IMR-90 (cell line): ENCODE data around the gene EMID1. TPM values are rescaled to one million over a fixed set of nuclear protein-coding genes. Genes with fewer than 3 reads are reported as not detected.

Source experiments
- ATAC-seq: fragments of 200-7000 bp; cut with Tn5 transposase; 2 replicates; pipeline ENCODE4 v1.9.1; 2020; ENCODE audit warnings: low read depth, mild to moderate bottlenecking, moderate library complexity
- BruUV-seq: library from RNA; stranded (reverse); fragments of 400-500 nt; replicated peaks from 2 replicates; lab custom pipeline; 2021; lab: Mats Ljungman, UMichigan
- CTCF ChIA-PET: fragments of 300-600 bp; formaldehyde crosslinking; extraction: SDS; loops from one replicate; lab custom pipeline; 2021; ENCODE audit warnings: antibody characterized with exemption; lab: Yijun Ruan, JAX
- POLR2A ChIA-PET: fragments of 300-600 bp; sonication (Branson Sonifier 250); formaldehyde crosslinking; loops from one replicate; lab custom pipeline; 2022; ENCODE audit warnings: antibody characterized with exemption; ENCODE audit not compliant: unreplicated experiment; lab: Charles Lee
- DNase-seq: peaks from one replicate; pipeline ENCODE4 v3.0.0; 2013
- H2AFZ ChIP-seq: replicated peaks from 2 replicates; pipeline ENCODE3; 2013; ENCODE audit warnings: low read length, mild to moderate bottlenecking; ENCODE audit not compliant: poor library complexity
- H2AK5ac ChIP-seq: 2 replicates; pipeline ENCODE4 v1.6.1; 2013; ENCODE audit warnings: low read depth, low read length, inconsistent platforms
- H2AK9ac ChIP-seq: replicated peaks from 2 replicates; pipeline ENCODE3; 2013; ENCODE audit warnings: mild to moderate bottlenecking, low read depth, low read length, moderate library complexity; ENCODE audit not compliant: poor library complexity
- H2BK120ac ChIP-seq: 2 replicates; pipeline ENCODE4 v1.6.1; 2013; ENCODE audit warnings: low read depth, low read length, inconsistent platforms
- H2BK15ac ChIP-seq: 3 replicates; pipeline ENCODE4 v1.6.1; 2013; ENCODE audit warnings: low read depth, low read length, inconsistent platforms
- H2BK20ac ChIP-seq: 2 replicates; pipeline ENCODE4 v1.6.1; 2013; ENCODE audit warnings: low read depth, mild to moderate bottlenecking, inconsistent platforms, low read length, moderate library complexity
- H2BK5ac ChIP-seq: 2 replicates; pipeline ENCODE4 v1.6.1; 2013; ENCODE audit warnings: mild to moderate bottlenecking, low read depth, low read length, inconsistent platforms; ENCODE audit not compliant: poor library complexity, severe bottlenecking
- H3K14ac ChIP-seq: replicated peaks from 2 replicates; pipeline ENCODE4 v1.6.1; 2013; ENCODE audit warnings: low read depth, low read length, inconsistent platforms
- H3K18ac ChIP-seq: 2 replicates; pipeline ENCODE4 v1.6.1; 2013; ENCODE audit warnings: low read depth, low read length, control low read depth
- H3K23ac ChIP-seq: 2 replicates; pipeline ENCODE4 v1.6.1; 2013; ENCODE audit warnings: low read depth, low read length, inconsistent platforms
- H3K27ac ChIP-seq: 2 replicates; pipeline ENCODE4 v1.5.1; 2013; ENCODE audit warnings: mild to moderate bottlenecking, control low read depth, low read length; ENCODE audit not compliant: insufficient read depth
- H3K27me3 ChIP-seq: 2 replicates; pipeline ENCODE4 v1.6.1; 2013; ENCODE audit warnings: low read length; ENCODE audit not compliant: control insufficient read depth, insufficient read depth
- H3K36me3 ChIP-seq: 2 replicates; pipeline ENCODE4 v1.6.1; 2013; ENCODE audit warnings: low read length, mixed read lengths; ENCODE audit not compliant: control insufficient read depth, insufficient read depth
- H3K4ac ChIP-seq: 2 replicates; pipeline ENCODE4 v1.6.1; 2013; ENCODE audit warnings: low read depth, low read length, inconsistent platforms
- H3K4me1 ChIP-seq: 2 replicates; pipeline ENCODE4 v1.6.1; 2013; ENCODE audit warnings: low read length, mixed read lengths; ENCODE audit not compliant: control insufficient read depth, insufficient read depth
- H3K4me2 ChIP-seq: 2 replicates; pipeline ENCODE4 v1.6.1; 2013; ENCODE audit warnings: low read depth, mild to moderate bottlenecking, control low read depth, low read length, moderate library complexity
- H3K4me3 ChIP-seq: 2 replicates; pipeline ENCODE4 v1.5.1; 2013; ENCODE audit warnings: low read depth, mild to moderate bottlenecking, control low read depth, low read length, moderate library complexity; ENCODE audit not compliant: insufficient read depth
- H3K56ac ChIP-seq: 2 replicates; pipeline ENCODE4 v1.6.1; 2013; ENCODE audit warnings: low read length, inconsistent platforms; ENCODE audit not compliant: insufficient read depth; ENCODE audit errors: extremely low read depth
- H3K79me1 ChIP-seq, 2 experiments: 2 replicates each; pipeline ENCODE4 v1.6.1; 2013; ENCODE audit warnings: low read length in 2 of 2, inconsistent platforms in 1 of 2, low read depth in 1 of 2
- H3K9ac ChIP-seq: 2 replicates; pipeline ENCODE4 v1.6.1; 2013; ENCODE audit warnings: low read depth, low read length, control low read depth
- H3K9me1 ChIP-seq: 2 replicates; pipeline ENCODE4 v1.6.1; 2013; ENCODE audit warnings: low read length, inconsistent platforms; ENCODE audit not compliant: insufficient read depth
- H3K9me3 ChIP-seq: 2 replicates; pipeline ENCODE4 v1.6.1; 2013; ENCODE audit warnings: low read length; ENCODE audit not compliant: control insufficient read depth, insufficient read depth
- H4K20me1 ChIP-seq: 2 replicates; pipeline ENCODE4 v1.6.1; 2013; ENCODE audit warnings: low read length, inconsistent platforms; ENCODE audit not compliant: insufficient read depth
- H4K5ac ChIP-seq: 2 replicates; pipeline ENCODE4 v1.6.1; 2013; ENCODE audit warnings: mild to moderate bottlenecking, low read depth, low read length, control low read depth
- H4K8ac ChIP-seq, 2 experiments: 2 replicates each; pipeline ENCODE4 v1.6.1; 2013; ENCODE audit warnings: low read depth in 2 of 2, low read length in 2 of 2, control low read depth in 1 of 2, inconsistent platforms in 1 of 2
- H4K91ac ChIP-seq: 2 replicates; pipeline ENCODE4 v1.6.1; 2013; ENCODE audit warnings: low read depth, low read length, inconsistent platforms; ENCODE audit not compliant: insufficient read depth
- BHLHE40 ChIP-seq: fragments of 150-350 bp; IDR thresholded peaks from 2 replicates; pipeline ENCODE4 v1.6.1; 2016; ENCODE audit warnings: mild to moderate bottlenecking, low read depth, low read length
- CEBPB ChIP-seq: IDR thresholded peaks from 2 replicates; pipeline ENCODE4 v1.6.1; 2012; ENCODE audit warnings: low read depth, low read length, improper control_type of control experiment
- CHD1 ChIP-seq: IDR thresholded peaks from 2 replicates; pipeline ENCODE4 v1.6.1; 2012; ENCODE audit warnings: low read depth, low read length, improper control_type of control experiment
- MAZ ChIP-seq: IDR thresholded peaks from 2 replicates; pipeline ENCODE4 v1.6.1; 2012; ENCODE audit warnings: low read depth, mild to moderate bottlenecking, low read length, improper control_type of control experiment, moderate library complexity, borderline replicate concordance
- MXI1 ChIP-seq: IDR thresholded peaks from 2 replicates; pipeline ENCODE4 v1.6.1; 2012; ENCODE audit warnings: low read depth, mild to moderate bottlenecking, low read length, moderate library complexity, borderline replicate concordance
- RAD21 ChIP-seq: IDR thresholded peaks from 2 replicates; pipeline ENCODE4 v1.6.1; 2012; ENCODE audit warnings: low read length, improper control_type of control experiment
- RFX5 ChIP-seq: IDR thresholded peaks from 2 replicates; pipeline ENCODE4 v1.8.0; 2012; ENCODE audit warnings: low read depth, mild to moderate bottlenecking, low read length, moderate library complexity
- WGBS, 2 experiments: methylation state at CpG; one replicate each; pipeline versions ENCODE4 v1.1.5 to v1.1.7; 2013; ENCODE audit warnings: missing lambda C conversion rate in 2 of 2; ENCODE audit not compliant: insufficient read length in 1 of 2; ENCODE audit errors: extremely low coverage in 2 of 2; 5-methylcytosine and 5-hydroxymethylcytosine counted together
- dilution Hi-C: fragments of 300-500 bp; cut with HindIII; formaldehyde crosslinking; loops from one replicate; pipeline ENCODE4 v1.14.3; 2018; ENCODE audit warnings: low sequenced_read_pairs; ENCODE audit not compliant: unreplicated experiment
- in situ Hi-C: fragments of 300-500 bp; cut with MboI; formaldehyde crosslinking; loops from 3 replicates; pipeline ENCODE4 v1.14.3; 2019; ENCODE audit warnings: low sequenced_read_pairs, inconsistent platforms, mixed read lengths
- intact Hi-C: fragments of 100-400 bp; cut with micrococcal nuclease; formaldehyde crosslinking; loops from 2 replicates; pipeline ENCODE4 v1.10.0; 2022
- polyA plus RNA-seq, 3 experiments: library from polyadenylated mRNA; depleted of rRNA; stranded (reverse); fragments of >200 nt; gene quantifications; 2 replicates each; pipeline ENCODE4 v1.2.3, GENCODE V29; 2012; ENCODE audit warnings: low replicate concordance in 1 of 3
- total RNA-seq: library from RNA; depleted of rRNA; stranded (reverse); fragments of >200 nt; gene quantifications from 2 replicates; pipeline ENCODE4 v1.2.3, GENCODE V29; 2012
- TF ChIP-seq, protein P1 (sequence below): conservative IDR thresholded peaks from 2 replicates; pipeline ENCODE4 v1.5.1; 2012; ENCODE audit warnings: mild to moderate bottlenecking, low read depth, low read length, improper control_type of control experiment

EMID1 gene
- total and polyA plus RNA-seq, 2 of the 4 experiments (the other 2 are of a cell fraction): 0.54 to 1.3 TPM

DNA sequence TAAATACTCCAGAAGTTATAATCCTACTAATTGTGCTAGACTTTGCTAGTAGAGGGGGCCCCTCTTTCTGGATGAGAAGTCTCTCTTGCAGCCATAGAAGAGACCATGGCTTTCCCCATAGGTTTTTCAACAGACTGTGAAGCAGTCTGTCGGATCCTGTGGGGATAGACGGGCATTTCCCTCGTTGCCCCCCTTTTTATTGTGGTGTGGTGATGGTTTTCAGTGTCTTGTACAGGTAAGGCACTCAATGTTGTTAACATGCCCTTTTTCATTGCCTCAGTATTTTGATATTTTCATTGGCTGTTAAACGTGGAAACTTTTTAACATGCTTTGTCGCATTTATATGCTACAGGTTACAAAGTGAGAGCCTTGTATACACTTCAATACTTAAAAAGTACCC is 84.4 kb downstream of the EMID1 start:
- Histone ChIP-seq H3K23ac (no peak overlapping the region), H3K27ac (no peak overlapping the region), H3K14ac (no peak overlapping the region), H3K56ac (no peak overlapping the region), H2AFZ (no peak overlapping the region), H4K20me1 (peaks cover 58% of the 10 kb centered on the region), H3K9me3 (no peaks in the 10 kb centered on the region), H3K4me3 (no peak overlapping the region), H2AK9ac (no peak overlapping the region), H3K4me2 (no peak overlapping the region), H2BK5ac (no peak overlapping the region), H4K8ac (no peak overlapping the region), H3K4me1 (no peaks in the 10 kb centered on the region), H3K9me1 (no peaks in the 10 kb centered on the region; the same call in 1 of the 2 replicates), H3K9ac (no peak overlapping the region), H3K79me1 (peaks cover 39 to 44% of the 10 kb centered on the region in 2 experiments), H3K36me3 (peaks cover 62% of the 10 kb centered on the region), H3K18ac (no peak overlapping the region), H2BK20ac (no peak overlapping the region), H2BK120ac (no peak overlapping the region), H3K4ac (no peak overlapping the region), H4K91ac (no peak overlapping the region), H3K27me3 (no peaks in the 10 kb centered on the region), H4K5ac (no peak overlapping the region), H2AK5ac (no peak overlapping the region), H2BK15ac (no peak overlapping the region)
- DNase-seq (no peak), ATAC-seq (no peak)
- in situ Hi-C loops (no loop called here), intact Hi-C loops (no loop called here), dilution Hi-C loops (no loop called here)
- ChIA-PET CTCF (no interaction called here), POLR2A (no interaction called here)
- 90% methylated on average over 2 of the region's 5 CpGs; no CpG with 5 or more reads in 1 of the 2 experiments for WGBS, 2 experiments
- no TSS peak for BruUV-seq
- TF ChIP-seq CEBPB (no peak), RAD21 (no peak), MXI1 (no peak), CHD1 (no peak), RFX5 (no peak), MAZ (no peak), BHLHE40 (no peak)
- TF ChIP-seq, protein P1, sequence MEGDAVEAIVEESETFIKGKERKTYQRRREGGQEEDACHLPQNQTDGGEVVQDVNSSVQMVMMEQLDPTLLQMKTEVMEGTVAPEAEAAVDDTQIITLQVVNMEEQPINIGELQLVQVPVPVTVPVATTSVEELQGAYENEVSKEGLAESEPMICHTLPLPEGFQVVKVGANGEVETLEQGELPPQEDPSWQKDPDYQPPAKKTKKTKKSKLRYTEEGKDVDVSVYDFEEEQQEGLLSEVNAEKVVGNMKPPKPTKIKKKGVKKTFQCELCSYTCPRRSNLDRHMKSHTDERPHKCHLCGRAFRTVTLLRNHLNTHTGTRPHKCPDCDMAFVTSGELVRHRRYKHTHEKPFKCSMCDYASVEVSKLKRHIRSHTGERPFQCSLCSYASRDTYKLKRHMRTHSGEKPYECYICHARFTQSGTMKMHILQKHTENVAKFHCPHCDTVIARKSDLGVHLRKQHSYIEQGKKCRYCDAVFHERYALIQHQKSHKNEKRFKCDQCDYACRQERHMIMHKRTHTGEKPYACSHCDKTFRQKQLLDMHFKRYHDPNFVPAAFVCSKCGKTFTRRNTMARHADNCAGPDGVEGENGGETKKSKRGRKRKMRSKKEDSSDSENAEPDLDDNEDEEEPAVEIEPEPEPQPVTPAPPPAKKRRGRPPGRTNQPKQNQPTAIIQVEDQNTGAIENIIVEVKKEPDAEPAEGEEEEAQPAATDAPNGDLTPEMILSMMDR: no peak
